Measurements from ENCODE around the gene BCAS2. TPM values are rescaled to one million over a fixed set of nuclear protein-coding genes. Genes with fewer than 3 reads are reported as not detected.

Gene BCAS2
- total and polyA plus RNA-seq, 2 donors (not counting 1 experiment from before 2014, with no cell fraction given), result 30.6 to 43.8 TPM

GRCh38 chr1:114610546-114611245 is 29.3 kb upstream of the BCAS2 start:
- ChIA-PET CTCF (no interaction called here), POLR2A (no interaction called here)
- no peak overlapping the region for H3K9ac ChIP-seq (ENCODE audit: low read length)
- H3K27me3 ChIP-seq (replicated peaks in 1 of 4; ENCODE audit: control extremely low read depth in 1 of 4, control insufficient read depth in 3 of 4, insufficient read depth in 4 of 4, low read length in 3 of 4), result no peaks in the 10 kb centered on the region
- H3K79me2 ChIP-seq (ENCODE audit: control insufficient read depth, insufficient read depth, low read length), result no peaks in the 10 kb centered on the region
- TF ChIP-seq EZH2 (IDR thresholded peaks at IDR 0.05; ENCODE audit: borderline replicate concordance, insufficient read depth, low read depth, low read length, poor library complexity, severe bottlenecking) (no peak), CTCF (IDR thresholded peaks at IDR 0.05) (no peak)
- no peak for ATAC-seq (ENCODE audit: low read depth)
- Mint-ChIP-seq H3K27ac (no peak overlapping the region), H3K27me3 (peaks cover 25% of the 10 kb centered on the region), H3K9me3 (ENCODE audit: insufficient read depth) (no peaks in the 10 kb centered on the region), H3K4me1 (no peaks in the 10 kb centered on the region), H3K4me3 (no peak overlapping the region)
- DNase-seq, result no peak
- WGBS (ENCODE audit: insufficient coverage), result 100% methylated on average over 5 of the region's 9 CpGs
- H3K4me3 ChIP-seq (ENCODE audit: control extremely low read depth in 1 of 5, extremely low read depth in 1 of 5, insufficient read depth in 1 of 5, low read depth in 2 of 5, low read length in 4 of 5), result no peak overlapping the region
- intact Hi-C loops (cut with micrococcal nuclease), result no loop called here
- H3K36me3 ChIP-seq (replicated peaks in 1 of 2; ENCODE audit: control extremely low read depth in 1 of 2, control insufficient read depth in 1 of 2, extremely low read depth in 1 of 2, insufficient read depth in 2 of 2, low read length in 1 of 2), result no peaks in the 10 kb centered on the region
- H3K9me3 ChIP-seq (ENCODE audit: control extremely low read depth in 1 of 3, control insufficient read depth in 2 of 3, insufficient read depth in 1 of 3, low read length in 2 of 3), result no peaks in the 10 kb centered on the region
- no peaks in the 10 kb centered on the region for H3K4me1 ChIP-seq (ENCODE audit: control insufficient read depth in 2 of 2, insufficient read depth in 2 of 2, low read length in 2 of 2)
- H4K20me1 ChIP-seq (ENCODE audit: control insufficient read depth, insufficient read depth, low read length, poor library complexity, severe bottlenecking), result no peaks in the 10 kb centered on the region
- H3K27ac ChIP-seq (ENCODE audit: low read length in 2 of 2), result no peak overlapping the region
- H2AFZ ChIP-seq (ENCODE audit: insufficient read depth, low read depth, low read length, poor library complexity, severe bottlenecking), result no peak overlapping the region
- H3K4me2 ChIP-seq (replicated peaks; ENCODE audit: low read depth, low read length, poor library complexity, severe bottlenecking), result no peak overlapping the region

- Histone ChIP-seq H3K27ac (ENCODE audit: low read length in 2 of 2) (no peak overlapping the region), H3K79me2 (ENCODE audit: control insufficient read depth, insufficient read depth, low read length) (no peaks in the 10 kb centered on the region), H3K9me3 (ENCODE audit: control extremely low read depth in 1 of 3, control insufficient read depth in 2 of 3, insufficient read depth in 1 of 3, low read length in 2 of 3) (no peaks in the 10 kb centered on the region), H3K27me3 (replicated peaks in 1 of 4; ENCODE audit: control extremely low read depth in 1 of 4, control insufficient read depth in 3 of 4, insufficient read depth in 4 of 4, low read length in 3 of 4) (no peaks in the 10 kb centered on the region), H4K20me1 (ENCODE audit: control insufficient read depth, insufficient read depth, low read length, poor library complexity, severe bottlenecking) (no peaks in the 10 kb centered on the region), H3K36me3 (replicated peaks in 1 of 2; ENCODE audit: control extremely low read depth in 1 of 2, control insufficient read depth in 1 of 2, extremely low read depth in 1 of 2, insufficient read depth in 2 of 2, low read length in 1 of 2) (no peaks in the 10 kb centered on the region), H2AFZ (ENCODE audit: insufficient read depth, low read depth, low read length, poor library complexity, severe bottlenecking) (no peak overlapping the region), H3K4me2 (replicated peaks; ENCODE audit: low read depth, low read length, poor library complexity, severe bottlenecking) (no peak overlapping the region), H3K4me1 (ENCODE audit: control insufficient read depth in 2 of 2, insufficient read depth in 2 of 2, low read length in 2 of 2) (no peaks in the 10 kb centered on the region), H3K4me3 (ENCODE audit: control extremely low read depth in 1 of 5, extremely low read depth in 1 of 5, insufficient read depth in 1 of 5, low read depth in 2 of 5, low read length in 4 of 5) (no peak overlapping the region), H3K9ac (ENCODE audit: low read length) (no peak overlapping the region)
- Mint-ChIP-seq H3K27ac (no peak overlapping the region), H3K4me1 (no peaks in the 10 kb centered on the region), H3K27me3 (peaks cover 21% of the 10 kb centered on the region), H3K4me3 (no peak overlapping the region), H3K9me3 (ENCODE audit: insufficient read depth) (no peaks in the 10 kb centered on the region)
- CTCF ChIA-PET, result no interaction called here
- POLR2A ChIA-PET, result no interaction called here
- 100% methylated on average over 1 of the region's 2 CpGs for WGBS (ENCODE audit: insufficient coverage)
- DNase-seq (no peak), ATAC-seq (ENCODE audit: low read depth) (no peak)
- intact Hi-C loops (cut with micrococcal nuclease), result no loop called here
- TF ChIP-seq CTCF (IDR thresholded peaks at IDR 0.05) (no peak), EZH2 (IDR thresholded peaks at IDR 0.05; ENCODE audit: borderline replicate concordance, insufficient read depth, low read depth, low read length, poor library complexity, severe bottlenecking) (no peak)
Observed at GRCh38 chr1:114609826-114610225, 28.4 kb upstream of the BCAS2 start.

Measured in B cell (primary cell).